GM18861 (cell line): ENCODE results near the gene PLAAT4.
"Not testable (repeated sequence)": the region's sequence is repeated elsewhere in the genome, so short reads cannot be mapped to it uniquely, and the experiment has no call there.

Experiments used
- ATAC-seq: cut with Tn5 transposase; IDR thresholded peaks from one replicate; pipeline ENCODE4 v1.9.1; 2021; ENCODE audit not compliant: unreplicated experiment

PLAAT4 gene

DNA sequence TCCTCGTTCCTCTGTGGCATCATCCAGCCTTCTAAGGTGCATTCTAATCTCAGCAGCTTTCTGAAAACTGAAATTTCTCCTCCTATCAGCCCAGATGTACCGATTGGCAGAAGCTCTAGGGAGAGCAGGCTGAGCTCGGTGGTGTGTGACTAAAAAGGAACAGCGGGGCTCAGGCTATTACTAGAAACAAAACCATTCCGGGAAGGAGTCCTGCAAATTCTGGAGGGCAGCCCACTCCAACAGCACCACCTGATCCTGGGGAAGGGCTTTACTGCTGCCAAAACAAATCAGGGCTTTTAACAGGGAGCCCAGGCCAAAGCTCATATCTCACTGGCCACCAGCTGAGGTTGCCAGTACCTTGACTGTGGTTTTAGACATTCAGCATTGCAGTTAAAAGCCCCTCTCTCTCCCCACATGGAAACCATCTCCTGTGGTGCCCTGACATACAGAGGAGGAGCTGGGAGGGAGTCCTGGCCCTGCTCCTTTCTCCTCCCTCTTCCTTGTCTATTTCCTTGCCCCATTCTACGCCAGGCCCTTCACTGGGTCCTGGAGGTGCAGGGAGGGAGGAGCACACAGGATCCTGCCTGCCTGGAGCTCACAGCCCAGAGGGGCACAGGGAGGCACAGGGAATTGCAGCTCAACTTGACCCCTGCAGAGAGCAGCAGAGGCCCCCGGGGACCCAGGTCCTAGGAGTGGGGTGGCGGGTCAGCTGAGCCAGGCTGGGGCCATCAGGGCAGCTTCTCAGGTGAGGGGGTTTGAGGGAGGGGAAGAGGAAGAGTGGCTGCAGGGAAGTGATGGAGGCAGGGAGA is 889 bp downstream of the PLAAT4 start:
- ATAC-seq, result no peak

- ATAC-seq, result not testable (repeated sequence)
These were observed 5.9 kb downstream of the PLAAT4 start for GRCh38 chr11:63542506-63542905.

DNA sequence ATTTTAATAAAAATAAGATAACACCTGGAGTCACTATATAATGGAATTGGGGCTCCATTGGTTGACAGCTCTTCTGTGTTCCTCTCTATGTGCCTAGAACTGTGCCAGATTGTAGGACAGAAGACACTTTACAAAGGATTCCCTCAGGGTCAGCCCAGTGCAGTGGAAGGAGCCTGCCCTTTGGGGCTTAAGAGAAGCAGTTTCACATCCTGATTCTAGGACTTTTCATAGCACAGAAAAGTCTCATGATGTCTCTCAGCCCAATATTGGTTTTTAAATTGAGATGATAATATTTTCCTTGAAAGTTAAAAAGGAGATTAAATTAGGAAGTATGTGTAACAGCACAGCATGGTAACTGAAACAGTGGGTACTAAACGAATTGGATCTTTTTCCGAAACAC is 7.1 kb downstream of the PLAAT4 start:
- no peak for ATAC-seq

- ATAC-seq, result no peak
These were observed 10.5 kb downstream of the PLAAT4 start for GRCh38 chr11:63547061-63547460.

GRCh38 chr11:63548178-63548577 is 11.6 kb downstream of the PLAAT4 start:
- no peak for ATAC-seq

GRCh38 chr11:63549411-63549810 is 12.8 kb downstream of the PLAAT4 start:
- ATAC-seq, result no peak

DNA sequence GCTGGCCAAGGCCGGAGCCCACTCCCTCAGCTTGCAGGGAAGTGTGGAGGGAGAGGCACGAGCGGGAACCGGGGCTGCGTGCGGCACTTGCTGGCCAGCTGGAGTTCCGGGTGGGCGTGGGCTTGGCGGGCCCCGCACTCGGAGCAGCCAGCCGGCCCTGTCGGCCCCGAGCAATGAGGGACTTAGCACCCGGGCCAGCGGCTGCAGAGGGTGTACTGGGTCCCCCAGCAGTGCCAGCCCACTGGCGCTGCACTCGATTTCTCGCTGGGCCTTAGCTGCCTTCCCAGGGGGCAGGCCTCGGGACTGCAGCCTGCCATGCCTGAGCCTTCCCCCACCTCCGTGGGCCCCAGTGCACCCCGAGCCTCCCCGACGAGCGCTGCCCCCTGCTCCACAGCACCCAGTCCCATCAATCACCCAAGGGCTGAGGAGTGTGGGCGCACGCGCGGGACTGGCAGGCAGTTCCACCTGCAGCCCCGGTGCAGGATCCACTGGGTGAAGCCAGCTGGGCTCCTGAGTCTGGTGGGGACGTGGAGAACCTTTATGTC is 13.6 kb downstream of the PLAAT4 start:
- ATAC-seq, result not testable (repeated sequence)

GRCh38 chr11:63551091-63551888 is 14.7 kb downstream of the PLAAT4 start:
- ATAC-seq, result no peak

DNA sequence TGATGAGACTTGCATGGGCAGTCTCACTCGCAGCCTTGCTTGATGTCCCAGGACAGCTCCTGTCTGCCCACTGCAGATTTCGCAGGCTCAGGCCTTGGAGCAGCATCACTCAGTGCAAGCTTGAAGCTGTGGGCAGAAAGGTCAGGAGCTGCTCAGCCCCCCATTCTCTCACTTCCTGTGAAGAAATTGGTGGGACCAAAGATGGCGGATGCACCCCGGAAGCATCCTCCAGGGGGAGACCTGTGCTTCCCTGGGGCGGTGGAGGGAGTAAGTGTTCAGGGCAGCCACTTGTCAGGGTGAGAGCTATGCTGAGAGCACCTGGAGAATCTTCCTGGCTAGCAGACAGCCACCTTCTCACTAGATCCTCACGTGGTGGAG is 15.3 kb downstream of the PLAAT4 start:
- ATAC-seq, result no peak

- no peak for ATAC-seq
These were observed 16.3 kb downstream of the PLAAT4 start for GRCh38 chr11:63552921-63553320.

DNA sequence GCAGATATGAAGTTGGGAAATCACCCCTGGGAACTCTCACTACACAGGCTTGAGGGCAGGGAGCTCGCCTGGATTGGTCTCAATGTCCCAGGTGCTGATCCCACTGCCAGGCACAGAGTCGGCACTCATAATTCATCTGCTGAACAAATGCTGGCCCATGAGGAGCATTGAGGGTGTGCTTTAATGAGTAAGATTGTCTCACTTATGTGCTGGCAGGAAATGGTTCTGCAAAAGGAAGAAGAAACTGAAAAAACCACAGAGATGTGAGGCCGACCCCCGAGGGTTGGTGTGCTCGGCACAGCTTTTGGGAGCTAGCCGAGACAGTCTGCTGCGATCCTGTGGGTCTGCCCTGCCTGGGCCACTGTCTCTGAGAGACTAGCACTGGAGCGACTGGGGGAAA is 17.2 kb downstream of the PLAAT4 start:
- no peak for ATAC-seq

GRCh38 chr11:63554877-63555223 is 18.2 kb downstream of the PLAAT4 start:
- no peak for ATAC-seq

DNA sequence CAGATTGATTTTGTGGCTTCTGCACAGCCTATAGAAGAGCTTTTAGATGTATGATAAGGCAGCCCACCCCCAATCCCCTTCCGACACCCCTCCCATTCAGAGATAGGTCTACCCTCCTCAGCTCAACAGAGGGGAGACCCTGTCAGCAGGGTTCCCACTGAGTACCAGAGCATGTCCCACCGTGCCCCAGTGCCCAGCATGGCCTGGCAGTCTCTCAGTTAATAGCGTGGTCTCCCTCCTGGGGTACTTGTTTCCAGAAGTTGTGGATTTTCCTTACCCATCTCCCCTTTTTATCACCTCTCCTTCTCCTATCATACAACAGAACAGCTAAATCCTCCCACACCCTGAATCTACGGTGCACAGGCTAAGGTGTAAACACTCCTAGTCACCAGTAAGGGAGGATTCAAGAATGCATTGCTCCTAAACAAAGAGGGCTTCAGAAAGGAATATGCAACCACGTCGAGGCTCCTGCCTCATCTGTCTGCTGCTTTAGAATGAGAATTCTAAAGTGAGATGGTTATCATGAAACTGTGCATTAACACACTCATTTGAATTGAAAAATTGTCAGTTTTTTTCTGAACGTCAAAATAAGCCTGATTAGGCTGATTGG is 19.9 kb downstream of the PLAAT4 start:
- no peak for ATAC-seq

DNA sequence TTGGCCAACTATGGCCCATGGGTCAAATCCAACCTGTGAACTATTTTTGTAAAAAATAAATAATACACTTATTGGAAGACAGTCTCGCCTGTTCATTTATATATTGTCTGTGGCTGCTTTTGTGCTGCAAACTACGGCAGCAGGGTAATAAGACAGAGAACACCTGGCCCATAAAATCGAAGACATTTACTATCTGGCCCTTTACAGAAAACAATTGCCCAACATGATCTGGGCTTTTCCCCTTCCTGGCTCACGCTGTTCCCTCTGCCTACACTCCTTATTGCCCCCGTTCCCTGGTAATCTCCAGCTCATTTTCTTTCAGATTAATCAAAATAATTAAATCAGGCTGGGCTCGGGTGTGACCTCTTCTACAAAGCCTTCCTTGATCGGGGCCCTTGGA is 21.0 kb downstream of the PLAAT4 start:
- ATAC-seq, result no peak

DNA sequence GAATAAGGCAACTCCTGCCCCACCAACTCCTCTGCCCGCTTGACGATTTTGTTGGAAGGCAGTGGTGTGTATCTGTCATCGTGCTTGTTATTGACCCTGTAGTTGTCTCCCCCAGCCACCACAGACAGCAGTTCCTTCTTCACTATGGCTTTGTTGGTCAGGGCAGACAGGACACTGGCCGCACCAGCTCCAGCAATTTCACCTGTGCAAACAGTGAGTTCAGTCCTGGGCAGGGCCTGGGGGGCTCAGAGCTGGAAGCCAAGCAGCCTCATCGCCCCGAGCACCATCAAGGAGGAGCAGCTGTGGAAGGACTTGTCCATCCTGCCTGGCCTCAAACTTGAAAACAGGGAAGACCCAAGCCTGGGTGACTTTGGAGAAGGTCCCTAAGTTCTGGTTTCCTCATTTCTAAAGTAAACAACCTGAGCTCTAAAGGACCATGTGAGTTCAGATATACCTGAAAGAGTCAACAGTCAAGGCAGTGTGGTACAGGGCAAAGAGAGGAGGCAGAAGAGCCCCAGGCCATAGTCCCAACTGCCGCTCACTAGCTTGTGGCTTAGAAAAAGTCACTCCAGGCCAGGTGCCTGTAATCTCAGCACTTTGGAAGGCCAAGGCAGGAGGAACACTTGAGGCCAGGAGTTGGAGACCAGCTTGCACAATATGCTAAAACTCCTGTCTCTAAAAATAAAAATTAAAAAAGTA is 22.0 kb downstream of the PLAAT4 start:
- no peak for ATAC-seq

DNA sequence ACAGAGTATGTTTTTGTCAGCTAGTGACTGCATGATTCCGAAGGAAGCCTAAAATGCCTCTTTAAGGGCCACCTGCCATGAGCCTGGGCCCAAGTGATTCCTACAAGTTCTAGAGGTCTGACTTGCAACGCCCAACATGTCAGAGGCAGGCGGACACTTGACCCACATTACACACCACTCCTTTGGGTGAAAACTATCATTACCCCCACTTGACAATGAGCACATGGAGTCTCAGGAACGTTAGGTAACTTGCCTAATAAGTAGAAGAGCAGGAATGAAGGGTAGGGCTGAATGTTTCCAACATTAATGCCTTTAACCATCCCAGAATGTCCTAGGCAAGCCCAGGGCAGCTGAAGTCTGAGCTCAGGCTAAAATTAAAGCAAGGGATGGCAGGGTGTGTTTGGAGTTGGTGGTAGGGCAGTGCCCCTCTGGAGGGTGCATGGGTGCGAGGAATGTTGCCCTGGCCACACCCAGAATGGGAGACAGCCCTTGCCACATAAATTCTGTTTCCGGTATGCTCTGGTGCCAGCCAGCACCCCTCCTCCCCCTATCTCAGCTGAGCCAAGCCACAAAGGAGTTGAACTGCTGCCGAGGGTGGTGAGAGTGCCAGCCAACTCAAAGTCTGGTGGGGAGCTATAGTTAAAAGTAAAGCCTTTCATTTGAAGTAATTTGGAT is 24.0 kb downstream of the PLAAT4 start:
- no peak for ATAC-seq

DNA sequence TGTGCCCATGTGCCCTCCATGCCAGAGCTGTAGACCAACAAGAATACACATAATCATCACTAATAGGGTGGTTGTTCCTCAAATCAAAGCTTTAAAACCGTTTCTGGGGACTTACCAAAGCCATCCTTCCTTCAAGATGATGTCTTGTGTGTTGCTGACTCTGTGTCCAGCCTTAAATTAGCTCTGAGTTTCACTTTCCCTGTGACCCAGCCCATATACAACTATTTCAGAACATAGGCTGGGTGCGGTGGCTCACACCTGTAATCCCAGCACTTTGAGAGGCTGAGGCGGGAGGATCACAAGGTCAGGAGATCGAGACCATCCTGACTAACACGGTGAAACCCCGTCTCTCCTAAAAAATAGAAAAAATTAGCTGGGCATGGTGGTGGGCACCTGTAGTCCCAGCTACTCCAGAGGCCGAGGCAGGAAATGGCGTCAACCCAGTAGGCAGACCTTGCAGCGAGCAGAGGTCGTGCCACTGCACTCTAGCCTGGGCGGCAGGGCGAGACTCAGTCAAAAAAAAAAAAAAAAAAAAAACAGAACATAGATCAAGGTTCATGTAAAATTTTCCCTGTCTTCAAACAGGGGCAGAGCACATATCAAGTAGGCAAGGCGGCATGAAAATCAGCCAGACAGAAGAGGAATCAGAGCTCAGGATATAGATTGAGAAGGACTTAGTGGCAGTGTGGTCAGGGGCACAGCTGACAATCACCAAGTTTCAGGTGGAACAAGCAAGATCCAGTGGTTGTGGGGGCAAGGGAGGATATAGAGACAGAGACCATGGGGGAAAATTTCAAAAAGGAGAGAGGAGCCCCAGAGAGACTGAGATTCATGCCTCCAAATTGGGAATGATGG is 26.8 kb downstream of the PLAAT4 start, which contains the start of gene PLAAT2:
Gene PLAAT2, minus strand, starts transcription at position 179 of the 855 bp plus-strand sequence. Its CDS starts 55 bp downstream, at position 124.
- ATAC-seq, result no peak

DNA sequence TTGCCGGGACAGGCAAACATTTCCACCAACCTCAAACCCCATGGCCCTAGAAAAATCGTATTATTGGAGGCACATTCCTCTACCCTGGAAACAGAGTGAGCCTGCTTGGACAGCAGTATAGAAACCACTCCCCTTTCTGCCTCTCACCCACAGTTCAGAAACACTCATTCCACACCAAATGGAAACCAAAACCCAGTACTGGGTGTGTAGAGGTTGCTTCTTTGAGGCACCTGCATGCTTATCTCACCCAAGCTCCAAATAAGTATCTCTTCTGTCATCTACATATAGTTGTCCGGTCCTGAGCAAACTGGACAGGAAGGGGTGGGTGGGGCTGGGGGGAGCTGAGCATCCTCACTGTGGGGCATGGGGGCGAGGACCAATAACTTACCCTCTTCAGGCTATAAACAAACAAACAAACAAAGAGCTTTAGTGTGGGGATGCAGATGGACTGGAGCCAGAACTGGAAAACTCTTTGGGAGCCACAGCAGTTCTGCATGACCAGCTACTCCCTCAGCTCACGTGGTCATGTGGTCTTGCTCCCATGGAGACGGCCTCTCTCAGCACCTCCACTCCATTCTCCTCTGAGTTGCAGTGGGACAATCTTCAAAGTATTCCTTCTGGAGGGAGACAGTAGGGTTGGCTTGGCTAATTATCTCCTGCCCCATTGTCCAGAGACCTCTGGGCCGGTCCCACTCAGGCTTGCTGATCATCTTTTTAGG is 27.6 kb downstream of the PLAAT4 start:
- peak; percentile 55 for ATAC-seq
